Measurements from ENCODE around the gene SLX4. TPM values are rescaled to one million over a fixed set of nuclear protein-coding genes. Genes with fewer than 3 reads are reported as not detected.

SLX4 gene
- total RNA-seq, 1 experiment from 2014 or later = 5.1 TPM

- ChIA-PET CTCF (no interaction called here), POLR2A (ENCODE audit: unreplicated experiment) (no interaction called here)
- Histone ChIP-seq H2AFZ (ENCODE audit: low read length) (no peak overlapping the region), H3K27ac (ENCODE audit: low read length) (no peak overlapping the region), H3F3A (ENCODE audit: low read length, unreplicated experiment) (no peaks in the 10 kb centered on the region), H4K20me1 (ENCODE audit: low read length) (no peaks in the 10 kb centered on the region), H3K9ac (ENCODE audit: low read length) (no peak overlapping the region), H3K9me2 (replicated peaks; ENCODE audit: low read length) (no peaks in the 10 kb centered on the region), H3K4me3 (ENCODE audit: low read length) (no peak overlapping the region), H3K27me3 (ENCODE audit: low read length) (no peaks in the 10 kb centered on the region), H3K4me1 (ENCODE audit: insufficient read depth, low read length) (no peaks in the 10 kb centered on the region), H3K36me3 (ENCODE audit: low read depth, low read length) (no peaks in the 10 kb centered on the region), H3K4me2 (ENCODE audit: low read length) (no peak overlapping the region), H3K79me2 (ENCODE audit: low read length) (no peaks in the 10 kb centered on the region), H3K9me3 (ENCODE audit: low read length) (no peaks in the 10 kb centered on the region)
- no peak for DNase-seq
- no peak for ATAC-seq
- intact Hi-C loops (cut with micrococcal nuclease) = no loop called here
- TF ChIP-seq EZH2 (IDR thresholded peaks at IDR 0.05; ENCODE audit: low read length, unreplicated experiment) (no peak), CTCF (conservative IDR thresholded peaks at IDR 0.05; ENCODE audit: low read depth, low read length) (no peak), EZH2phosphoT487 (IDR thresholded peaks at IDR 0.05; ENCODE audit: borderline replicate concordance, low read length) (no peak)
- no TSS peak for BruUV-seq (replicated peaks)
Observed at GRCh38 chr16:3582276-3583165, 28.9 kb downstream of the SLX4 start.

GRCh38 chr16:3581392-3581791 lies 30.0 kb downstream of the SLX4 start:
- TF ChIP-seq EZH2 (IDR thresholded peaks at IDR 0.05; ENCODE audit: low read length, unreplicated experiment) = no peak
- no peak for TF ChIP-seq CTCF (conservative IDR thresholded peaks at IDR 0.05; ENCODE audit: low read depth, low read length)
- no peak for TF ChIP-seq EZH2phosphoT487 (IDR thresholded peaks at IDR 0.05; ENCODE audit: borderline replicate concordance, low read length)
- Histone ChIP-seq H3K27ac (ENCODE audit: low read length) (no peak overlapping the region), H4K20me1 (ENCODE audit: low read length) (no peaks in the 10 kb centered on the region), H3K79me2 (ENCODE audit: low read length) (no peaks in the 10 kb centered on the region), H3K4me2 (ENCODE audit: low read length) (no peak overlapping the region), H3K4me3 (ENCODE audit: low read length) (no peak overlapping the region), H3K9ac (ENCODE audit: low read length) (no peak overlapping the region), H3K27me3 (ENCODE audit: low read length) (no peaks in the 10 kb centered on the region), H3K9me3 (ENCODE audit: low read length) (no peaks in the 10 kb centered on the region), H3K4me1 (ENCODE audit: insufficient read depth, low read length) (no peaks in the 10 kb centered on the region), H3K36me3 (ENCODE audit: low read depth, low read length) (no peaks in the 10 kb centered on the region), H3K9me2 (replicated peaks; ENCODE audit: low read length) (no peaks in the 10 kb centered on the region), H3F3A (ENCODE audit: low read length, unreplicated experiment) (no peaks in the 10 kb centered on the region), H2AFZ (ENCODE audit: low read length) (no peak overlapping the region)
- no TSS peak for BruUV-seq (replicated peaks)
- DNase-seq (no peak), ATAC-seq (no peak)
- ChIA-PET POLR2A (ENCODE audit: unreplicated experiment) (no interaction called here), CTCF (no interaction called here)
- intact Hi-C loops (cut with micrococcal nuclease) = no loop called here

- ATAC-seq (no peak), DNase-seq (no peak)
- H3K9ac ChIP-seq (ENCODE audit: low read length) = no peak overlapping the region
- no peak overlapping the region for H3K4me2 ChIP-seq (ENCODE audit: low read length)
- no peaks in the 10 kb centered on the region for H3K27me3 ChIP-seq (ENCODE audit: low read length)
- TF ChIP-seq CTCF (conservative IDR thresholded peaks at IDR 0.05; ENCODE audit: low read depth, low read length) = no peak
- TF ChIP-seq EZH2phosphoT487 (IDR thresholded peaks at IDR 0.05; ENCODE audit: borderline replicate concordance, low read length) = no peak
- no peak for TF ChIP-seq EZH2 (IDR thresholded peaks at IDR 0.05; ENCODE audit: low read length, unreplicated experiment)
- POLR2A ChIA-PET (ENCODE audit: unreplicated experiment) = no interaction called here
- no peaks in the 10 kb centered on the region for H4K20me1 ChIP-seq (ENCODE audit: low read length)
- H2AFZ ChIP-seq (ENCODE audit: low read length) = no peak overlapping the region
- H3K9me2 ChIP-seq (replicated peaks; ENCODE audit: low read length) = no peaks in the 10 kb centered on the region
- intact Hi-C loops (cut with micrococcal nuclease) = no loop called here
- no peaks in the 10 kb centered on the region for H3K36me3 ChIP-seq (ENCODE audit: low read depth, low read length)
- no peak overlapping the region for H3K27ac ChIP-seq (ENCODE audit: low read length)
- no peaks in the 10 kb centered on the region for H3K9me3 ChIP-seq (ENCODE audit: low read length)
- no peaks in the 10 kb centered on the region for H3K4me1 ChIP-seq (ENCODE audit: insufficient read depth, low read length)
- no peaks in the 10 kb centered on the region for H3K79me2 ChIP-seq (ENCODE audit: low read length)
- BruUV-seq (replicated peaks) = no TSS peak
- CTCF ChIA-PET = no interaction called here
- H3K4me3 ChIP-seq (ENCODE audit: low read length) = no peak overlapping the region
- no peaks in the 10 kb centered on the region for H3F3A ChIP-seq (ENCODE audit: low read length, unreplicated experiment)
Observed at GRCh38 chr16:3580686-3581085, 30.7 kb downstream of the SLX4 start.

Data from PC-3 (cell line).